HL-60 (cell line): ENCODE measurements around the gene MYBL2.

ENCODE experiments used
- POLR2AphosphoS5 ChIP-seq: IDR thresholded peaks from 2 replicates; pipeline ENCODE4 v1.6.1; 2012; ENCODE audit warnings: low read depth
- TF ChIP-seq, protein P1 (sequence below): IDR thresholded peaks from one replicate; pipeline ENCODE4 v1.5.1; 2011; ENCODE audit warnings: low read length, control low read depth, inconsistent platforms; ENCODE audit not compliant: insufficient read depth
- TF ChIP-seq, protein P2 (sequence below): IDR thresholded peaks from 2 replicates; pipeline ENCODE4 v1.6.1; 2012; ENCODE audit warnings: low read depth; ENCODE audit not compliant: insufficient replicate concordance

DNA sequence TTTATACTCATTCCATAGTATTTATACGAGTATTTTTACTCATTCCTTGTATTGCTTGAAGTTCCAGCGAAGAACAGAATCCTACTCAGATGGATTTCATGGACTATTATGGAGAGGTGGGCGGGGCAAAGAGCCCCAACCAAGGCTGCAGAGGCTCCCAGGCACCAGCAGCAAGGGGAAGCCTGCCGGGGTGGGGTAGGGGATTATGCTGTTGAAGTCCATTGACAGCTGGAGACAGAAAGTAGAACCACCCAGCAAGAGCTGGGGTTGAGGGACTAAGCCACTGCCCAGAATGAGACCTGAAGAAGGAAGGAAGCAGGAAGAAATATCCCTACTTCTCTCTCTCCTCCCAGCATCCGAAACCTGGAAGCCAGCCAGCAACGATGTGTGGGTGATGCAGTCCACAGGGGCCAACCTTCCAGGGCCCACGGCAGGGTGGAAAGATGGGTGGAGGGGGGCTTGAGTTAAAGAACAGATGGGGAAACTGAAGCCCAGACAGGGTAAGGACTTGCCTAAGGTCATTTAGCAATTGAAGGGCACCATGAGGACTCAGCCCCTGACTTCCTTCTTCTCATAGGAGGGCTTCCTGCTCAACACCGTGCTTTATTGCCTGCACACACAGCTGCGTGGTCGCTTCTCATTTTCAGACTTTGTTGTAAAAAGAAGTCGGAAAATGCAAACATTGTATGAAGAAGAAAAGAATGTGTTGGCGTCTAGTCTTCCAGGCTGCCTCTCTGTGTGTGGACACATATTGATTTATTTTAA is 78.2 kb downstream of the MYBL2 start:
- TF ChIP-seq, protein P1, sequence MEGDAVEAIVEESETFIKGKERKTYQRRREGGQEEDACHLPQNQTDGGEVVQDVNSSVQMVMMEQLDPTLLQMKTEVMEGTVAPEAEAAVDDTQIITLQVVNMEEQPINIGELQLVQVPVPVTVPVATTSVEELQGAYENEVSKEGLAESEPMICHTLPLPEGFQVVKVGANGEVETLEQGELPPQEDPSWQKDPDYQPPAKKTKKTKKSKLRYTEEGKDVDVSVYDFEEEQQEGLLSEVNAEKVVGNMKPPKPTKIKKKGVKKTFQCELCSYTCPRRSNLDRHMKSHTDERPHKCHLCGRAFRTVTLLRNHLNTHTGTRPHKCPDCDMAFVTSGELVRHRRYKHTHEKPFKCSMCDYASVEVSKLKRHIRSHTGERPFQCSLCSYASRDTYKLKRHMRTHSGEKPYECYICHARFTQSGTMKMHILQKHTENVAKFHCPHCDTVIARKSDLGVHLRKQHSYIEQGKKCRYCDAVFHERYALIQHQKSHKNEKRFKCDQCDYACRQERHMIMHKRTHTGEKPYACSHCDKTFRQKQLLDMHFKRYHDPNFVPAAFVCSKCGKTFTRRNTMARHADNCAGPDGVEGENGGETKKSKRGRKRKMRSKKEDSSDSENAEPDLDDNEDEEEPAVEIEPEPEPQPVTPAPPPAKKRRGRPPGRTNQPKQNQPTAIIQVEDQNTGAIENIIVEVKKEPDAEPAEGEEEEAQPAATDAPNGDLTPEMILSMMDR = no peak
- TF ChIP-seq, protein P2, sequence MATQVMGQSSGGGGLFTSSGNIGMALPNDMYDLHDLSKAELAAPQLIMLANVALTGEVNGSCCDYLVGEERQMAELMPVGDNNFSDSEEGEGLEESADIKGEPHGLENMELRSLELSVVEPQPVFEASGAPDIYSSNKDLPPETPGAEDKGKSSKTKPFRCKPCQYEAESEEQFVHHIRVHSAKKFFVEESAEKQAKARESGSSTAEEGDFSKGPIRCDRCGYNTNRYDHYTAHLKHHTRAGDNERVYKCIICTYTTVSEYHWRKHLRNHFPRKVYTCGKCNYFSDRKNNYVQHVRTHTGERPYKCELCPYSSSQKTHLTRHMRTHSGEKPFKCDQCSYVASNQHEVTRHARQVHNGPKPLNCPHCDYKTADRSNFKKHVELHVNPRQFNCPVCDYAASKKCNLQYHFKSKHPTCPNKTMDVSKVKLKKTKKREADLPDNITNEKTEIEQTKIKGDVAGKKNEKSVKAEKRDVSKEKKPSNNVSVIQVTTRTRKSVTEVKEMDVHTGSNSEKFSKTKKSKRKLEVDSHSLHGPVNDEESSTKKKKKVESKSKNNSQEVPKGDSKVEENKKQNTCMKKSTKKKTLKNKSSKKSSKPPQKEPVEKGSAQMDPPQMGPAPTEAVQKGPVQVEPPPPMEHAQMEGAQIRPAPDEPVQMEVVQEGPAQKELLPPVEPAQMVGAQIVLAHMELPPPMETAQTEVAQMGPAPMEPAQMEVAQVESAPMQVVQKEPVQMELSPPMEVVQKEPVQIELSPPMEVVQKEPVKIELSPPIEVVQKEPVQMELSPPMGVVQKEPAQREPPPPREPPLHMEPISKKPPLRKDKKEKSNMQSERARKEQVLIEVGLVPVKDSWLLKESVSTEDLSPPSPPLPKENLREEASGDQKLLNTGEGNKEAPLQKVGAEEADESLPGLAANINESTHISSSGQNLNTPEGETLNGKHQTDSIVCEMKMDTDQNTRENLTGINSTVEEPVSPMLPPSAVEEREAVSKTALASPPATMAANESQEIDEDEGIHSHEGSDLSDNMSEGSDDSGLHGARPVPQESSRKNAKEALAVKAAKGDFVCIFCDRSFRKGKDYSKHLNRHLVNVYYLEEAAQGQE = no peak
- TF ChIP-seq POLR2AphosphoS5 = peak; percentile 78
